RWPE2 (cell line): ENCODE results near the gene SH3RF2.

Source experiments
- ATAC-seq: fragments of 200-7000 bp; cut with Tn5 transposase; 3 replicates; pipeline ENCODE4 v1.9.1; 2021; ENCODE audit warnings: low read depth
- DNase-seq: peaks from one replicate; pipeline ENCODE4 v3.0.0-alpha.2; 2020; ENCODE audit warnings: low spot score
- H3K27ac ChIP-seq: fragments of 450-650 bp; 2 replicates; pipeline ENCODE4 v1.5.1; 2017; ENCODE audit warnings: mild to moderate bottlenecking; ENCODE audit not compliant: poor library complexity, severe bottlenecking
- H3K27me3 ChIP-seq: fragments of 250-450 bp; sonication (Bioruptor Pico); 2 replicates; pipeline ENCODE4 v1.5.1; 2021; ENCODE audit warnings: mild to moderate bottlenecking, moderate library complexity; ENCODE audit not compliant: insufficient read depth, poor library complexity, severe bottlenecking
- H3K36me3 ChIP-seq: fragments of 250-450 bp; sonication (Bioruptor Pico); 2 replicates; pipeline ENCODE4 v1.5.1; 2020; ENCODE audit warnings: low read depth, mild to moderate bottlenecking, moderate library complexity
- H3K4me1 ChIP-seq: fragments of 250-450 bp; sonication (Bioruptor Pico); 2 replicates; pipeline ENCODE4 v1.5.1; 2021; ENCODE audit warnings: mild to moderate bottlenecking, moderate library complexity; ENCODE audit not compliant: insufficient read depth, poor library complexity, severe bottlenecking
- H3K4me3 ChIP-seq: fragments of 250-450 bp; sonication (Bioruptor Pico); 2 replicates; pipeline ENCODE4 v1.5.1; 2021; ENCODE audit warnings: mild to moderate bottlenecking, moderate library complexity; ENCODE audit not compliant: severe bottlenecking
- H3K9me3 ChIP-seq: fragments of 250-450 bp; sonication (Bioruptor Pico); 2 replicates; pipeline ENCODE4 v1.5.1; 2021; ENCODE audit warnings: mild to moderate bottlenecking, moderate library complexity; ENCODE audit not compliant: severe bottlenecking
- CTCF ChIP-seq: fragments of 450-650 bp; IDR thresholded peaks from one replicate; pipeline ENCODE4 v1.5.1; 2017; ENCODE audit warnings: mild to moderate bottlenecking, moderate library complexity; ENCODE audit not compliant: poor library complexity, severe bottlenecking

The SH3RF2 gene

GRCh38 chr5:145996135-145996534 is 59.8 kb downstream of the SH3RF2 start:
- TF ChIP-seq CTCF = no peak
- no peak overlapping the region for H3K27ac ChIP-seq

GRCh38 chr5:145999208-145999607 is 62.8 kb downstream of the SH3RF2 start:
- Histone ChIP-seq H3K27me3 (no peaks in the 10 kb centered on the region), H3K9me3 (no peaks in the 10 kb centered on the region), H3K4me3 (no peak overlapping the region), H3K36me3 (peaks cover 35% of the 10 kb centered on the region), H3K4me1 (no peaks in the 10 kb centered on the region), H3K27ac (no peak overlapping the region)
- no peak for DNase-seq
- ATAC-seq = no peak
- TF ChIP-seq CTCF = no peak

More at GRCh38 chr5:145996135-145996534, 59.8 kb downstream of the SH3RF2 start:
- H3K36me3 ChIP-seq = peaks cover 14% of the 10 kb centered on the region
- H3K27me3 ChIP-seq = no peaks in the 10 kb centered on the region
- ATAC-seq (no peak), DNase-seq (no peak)
- H3K9me3 ChIP-seq = peaks cover 4% of the 10 kb centered on the region
- H3K4me3 ChIP-seq = no peak overlapping the region
- no peaks in the 10 kb centered on the region for H3K4me1 ChIP-seq

- no peak for DNase-seq
- Histone ChIP-seq H3K4me3 (no peak overlapping the region), H3K4me1 (no peaks in the 10 kb centered on the region), H3K9me3 (no peaks in the 10 kb centered on the region), H3K36me3 (peaks cover 40% of the 10 kb centered on the region), H3K27me3 (no peaks in the 10 kb centered on the region), H3K27ac (no peak overlapping the region)
- ATAC-seq = no peak
- TF ChIP-seq CTCF = no peak
These were observed 63.7 kb downstream of the SH3RF2 start for GRCh38 chr5:146000072-146000471.

GRCh38 chr5:146001544-146002190 is 65.3 kb downstream of the SH3RF2 start:
- no peak overlapping the region for H3K27ac ChIP-seq

More at GRCh38 chr5:146001544-146002190, 65.3 kb downstream of the SH3RF2 start:
- Histone ChIP-seq H3K9me3 (no peaks in the 10 kb centered on the region), H3K4me1 (no peaks in the 10 kb centered on the region), H3K4me3 (no peak overlapping the region), H3K27me3 (no peaks in the 10 kb centered on the region), H3K36me3 (peaks cover 43% of the 10 kb centered on the region)
- TF ChIP-seq CTCF = no peak
- ATAC-seq = peak; percentile 35; the same call in 1 of the 3 replicates
- no peak for DNase-seq
